HG02870 (cell line): ENCODE data around the gene LRRC1.

ENCODE experiments used
- ATAC-seq: cut with Tn5 transposase; IDR thresholded peaks from one replicate; pipeline ENCODE4 v1.9.1; 2021; ENCODE audit warnings: mild to moderate bottlenecking, moderate library complexity; ENCODE audit not compliant: unreplicated experiment

LRRC1 gene

GRCh38 chr6:53813801-53814200, 19.0 kb downstream of the LRRC1 start:
- ATAC-seq: no peak

GRCh38 chr6:53814353-53814752, 19.5 kb downstream of the LRRC1 start:
- no peak for ATAC-seq

- no peak for ATAC-seq
Measured at GRCh38 chr6:53815381-53816119, 20.7 kb downstream of the LRRC1 start.

GRCh38 chr6:53818858-53819609, 24.2 kb downstream of the LRRC1 start:
- no peak for ATAC-seq

- ATAC-seq: no peak
Measured at GRCh38 chr6:53822401-53823125, 27.8 kb downstream of the LRRC1 start.

GRCh38 chr6:53824714-53825113, 29.9 kb downstream of the LRRC1 start:
- no peak for ATAC-seq

- ATAC-seq: no peak
Measured at GRCh38 chr6:53825532-53826321, 30.9 kb downstream of the LRRC1 start.

GRCh38 chr6:53827531-53827930, 32.7 kb downstream of the LRRC1 start:
- ATAC-seq: no peak

GRCh38 chr6:53828215-53828614, 33.4 kb downstream of the LRRC1 start:
- no peak for ATAC-seq

GRCh38 chr6:53828966-53829697, 34.3 kb downstream of the LRRC1 start:
- no peak for ATAC-seq

GRCh38 chr6:53829698-53830221, 35.0 kb downstream of the LRRC1 start:
- ATAC-seq: no peak

GRCh38 chr6:53830366-53830765, 35.6 kb downstream of the LRRC1 start:
- no peak for ATAC-seq

- ATAC-seq: no peak
Measured at GRCh38 chr6:53831081-53831869, 36.5 kb downstream of the LRRC1 start.

GRCh38 chr6:53831936-53832660, 37.3 kb downstream of the LRRC1 start:
- ATAC-seq: no peak

GRCh38 chr6:53833155-53833554, 38.4 kb downstream of the LRRC1 start:
- no peak for ATAC-seq

GRCh38 chr6:53834132-53834531, 39.3 kb downstream of the LRRC1 start:
- ATAC-seq: no peak

GRCh38 chr6:53837865-53838769, 43.3 kb downstream of the LRRC1 start:
- ATAC-seq: no peak

GRCh38 chr6:53840027-53840426, 45.2 kb downstream of the LRRC1 start:
- no peak for ATAC-seq
